ENCODE measurements around the gene REXO4. TPM values are rescaled to one million over a fixed set of nuclear protein-coding genes. Genes with fewer than 3 reads are reported as not detected.

Gene REXO4
- total and polyA plus RNA-seq, 9 of the 15 experiments (the other 6 are each of a cell fraction or from before 2014, with no cell fraction given), result 3.4 to 72.9 (median 31.1) TPM

DNA sequence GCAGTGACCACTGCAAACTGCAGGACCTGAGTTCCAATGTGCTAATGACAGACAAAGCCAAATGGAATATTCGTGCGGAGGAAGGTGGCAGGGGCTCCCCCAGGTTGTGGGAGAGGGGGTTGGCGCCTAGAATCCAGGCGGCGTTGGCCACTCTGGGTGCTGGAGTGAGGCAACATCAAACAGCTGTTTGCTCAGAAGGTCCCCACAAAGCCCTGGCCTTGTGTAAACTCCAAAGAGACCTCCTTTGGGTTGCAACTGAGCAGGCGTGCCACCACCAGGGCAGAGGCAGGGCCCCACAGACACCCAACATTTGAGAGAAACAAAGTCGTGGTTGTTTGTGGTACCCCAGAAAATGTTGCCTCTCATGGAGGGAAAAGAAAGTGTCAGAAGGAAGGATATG is 27.1 kb downstream of the REXO4 start:
- ATAC-seq (no peak), DNase-seq (ENCODE audit: extremely low read depth in 1 of 4, low spot score in 3 of 4) (no peak), FAIRE-seq (no peak)
- intact Hi-C loops (cut with micrococcal nuclease) (no loop called here), in situ Hi-C loops (cut with MboI) (no loop called here)
- BruUV-seq (replicated peaks), result no TSS peak
- Histone ChIP-seq H3K9ac (ENCODE audit: insufficient read depth in 1 of 2, low read depth in 2 of 2, low read length in 2 of 2) (no peak overlapping the region), H3K27me3 (ENCODE audit: control insufficient read depth in 2 of 2, insufficient read depth in 2 of 2, low read length in 2 of 2) (peaks cover 41 to 69% of the 10 kb centered on the region in 2 experiments; a peak in 4 of 5 replicates), H3K4me3 (no peak overlapping the region), H3K9me3 (replicated peaks; ENCODE audit: control insufficient read depth, insufficient read depth, low read depth, low read length) (no peaks in the 10 kb centered on the region), H3K4me2 (ENCODE audit: insufficient read depth, low read length) (no peak overlapping the region), H4K20me1 (replicated peaks; ENCODE audit: control insufficient read depth, insufficient read depth, low read length) (peaks cover 3% of the 10 kb centered on the region; the same call in 1 of the 2 replicates), H3K4me1 (replicated peaks in 1 of 2; ENCODE audit: control insufficient read depth in 2 of 2, insufficient read depth in 2 of 2, low read length in 2 of 2) (peaks cover 0 to 11% of the 10 kb centered on the region in 2 experiments; a peak in 2 of 5 replicates), H2AFZ (ENCODE audit: low read depth, low read length) (no peak overlapping the region), H3K9me1 (ENCODE audit: control insufficient read depth, insufficient read depth, low read length) (peaks cover 2% of the 10 kb centered on the region), H3K36me3 (ENCODE audit: control insufficient read depth, insufficient read depth, low read length) (no peaks in the 10 kb centered on the region), H3K27ac (ENCODE audit: extremely low read depth, low read depth, low read length) (no peak overlapping the region), H3K79me2 (ENCODE audit: control insufficient read depth, insufficient read depth, low read length) (no peaks in the 10 kb centered on the region)
- CTCF ChIA-PET (ENCODE audit: low intra/inter-chr PET ratio), result no interaction called here
- TF ChIP-seq SOX6 (IDR thresholded peaks at IDR 0.05) (no peak), ZFP36 (IDR thresholded peaks at IDR 0.05; ENCODE audit: low read depth, low read length, partially characterized antibody) (no peak), DDX20 (tag; IDR thresholded peaks at IDR 0.05; ENCODE audit: low read depth) (no peak), ZNF79 (CRISPR knock-in tag; IDR thresholded peaks at IDR 0.05; ENCODE audit: low read depth) (no peak), PURB (CRISPR knock-in tag; IDR thresholded peaks at IDR 0.05; ENCODE audit: low read depth) (no peak)
- TF ChIP-seq, protein P1, sequence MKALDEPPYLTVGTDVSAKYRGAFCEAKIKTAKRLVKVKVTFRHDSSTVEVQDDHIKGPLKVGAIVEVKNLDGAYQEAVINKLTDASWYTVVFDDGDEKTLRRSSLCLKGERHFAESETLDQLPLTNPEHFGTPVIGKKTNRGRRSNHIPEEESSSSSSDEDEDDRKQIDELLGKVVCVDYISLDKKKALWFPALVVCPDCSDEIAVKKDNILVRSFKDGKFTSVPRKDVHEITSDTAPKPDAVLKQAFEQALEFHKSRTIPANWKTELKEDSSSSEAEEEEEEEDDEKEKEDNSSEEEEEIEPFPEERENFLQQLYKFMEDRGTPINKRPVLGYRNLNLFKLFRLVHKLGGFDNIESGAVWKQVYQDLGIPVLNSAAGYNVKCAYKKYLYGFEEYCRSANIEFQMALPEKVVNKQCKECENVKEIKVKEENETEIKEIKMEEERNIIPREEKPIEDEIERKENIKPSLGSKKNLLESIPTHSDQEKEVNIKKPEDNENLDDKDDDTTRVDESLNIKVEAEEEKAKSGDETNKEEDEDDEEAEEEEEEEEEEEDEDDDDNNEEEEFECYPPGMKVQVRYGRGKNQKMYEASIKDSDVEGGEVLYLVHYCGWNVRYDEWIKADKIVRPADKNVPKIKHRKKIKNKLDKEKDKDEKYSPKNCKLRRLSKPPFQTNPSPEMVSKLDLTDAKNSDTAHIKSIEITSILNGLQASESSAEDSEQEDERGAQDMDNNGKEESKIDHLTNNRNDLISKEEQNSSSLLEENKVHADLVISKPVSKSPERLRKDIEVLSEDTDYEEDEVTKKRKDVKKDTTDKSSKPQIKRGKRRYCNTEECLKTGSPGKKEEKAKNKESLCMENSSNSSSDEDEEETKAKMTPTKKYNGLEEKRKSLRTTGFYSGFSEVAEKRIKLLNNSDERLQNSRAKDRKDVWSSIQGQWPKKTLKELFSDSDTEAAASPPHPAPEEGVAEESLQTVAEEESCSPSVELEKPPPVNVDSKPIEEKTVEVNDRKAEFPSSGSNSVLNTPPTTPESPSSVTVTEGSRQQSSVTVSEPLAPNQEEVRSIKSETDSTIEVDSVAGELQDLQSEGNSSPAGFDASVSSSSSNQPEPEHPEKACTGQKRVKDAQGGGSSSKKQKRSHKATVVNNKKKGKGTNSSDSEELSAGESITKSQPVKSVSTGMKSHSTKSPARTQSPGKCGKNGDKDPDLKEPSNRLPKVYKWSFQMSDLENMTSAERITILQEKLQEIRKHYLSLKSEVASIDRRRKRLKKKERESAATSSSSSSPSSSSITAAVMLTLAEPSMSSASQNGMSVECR (CRISPR knock-in tag; IDR thresholded peaks at IDR 0.05), result no peak
- WGBS (ENCODE audit: insufficient coverage, low coverage, missing lambda C conversion rate), result 7% methylated on average over 6 of the region's 7 CpGs
- POLR2A ChIA-PET, result no interaction called here
